Measurements from ENCODE around the gene AGAP1.

DNA sequence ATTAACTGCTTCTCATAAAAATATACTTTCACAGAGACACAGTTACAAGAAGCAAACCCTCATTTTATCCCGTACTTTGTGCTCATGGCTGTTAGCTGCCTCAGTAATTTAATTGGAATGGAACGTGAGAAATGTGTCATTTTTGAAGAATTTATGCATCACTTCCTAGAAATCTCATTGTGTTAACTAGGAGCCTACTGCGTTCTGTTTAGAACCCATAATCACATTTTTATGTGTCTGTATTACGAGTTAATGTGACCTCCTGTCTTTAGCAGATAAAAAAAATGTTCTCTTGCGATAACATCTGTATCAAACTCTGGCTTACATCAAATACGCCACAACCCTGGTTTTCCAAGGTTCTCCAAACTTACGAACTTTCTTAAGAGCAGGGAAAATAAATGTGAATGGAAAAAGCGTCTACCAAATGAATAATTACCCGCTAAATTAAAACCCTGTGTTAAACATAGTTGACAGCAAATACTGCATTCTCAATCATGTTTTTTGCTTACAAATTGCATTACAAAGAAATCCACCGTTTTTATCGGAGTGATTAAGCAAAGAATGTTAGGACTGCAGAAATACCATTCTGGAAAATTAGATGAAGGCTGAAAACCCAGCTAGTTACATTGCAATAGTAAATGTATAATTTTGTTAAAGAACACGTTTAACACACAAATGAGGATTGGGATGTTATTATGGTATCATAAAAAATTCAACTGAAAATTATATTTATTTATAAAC, 686.4 kb downstream of the AGAP1 start:
- TF ChIP-seq, protein P1, sequence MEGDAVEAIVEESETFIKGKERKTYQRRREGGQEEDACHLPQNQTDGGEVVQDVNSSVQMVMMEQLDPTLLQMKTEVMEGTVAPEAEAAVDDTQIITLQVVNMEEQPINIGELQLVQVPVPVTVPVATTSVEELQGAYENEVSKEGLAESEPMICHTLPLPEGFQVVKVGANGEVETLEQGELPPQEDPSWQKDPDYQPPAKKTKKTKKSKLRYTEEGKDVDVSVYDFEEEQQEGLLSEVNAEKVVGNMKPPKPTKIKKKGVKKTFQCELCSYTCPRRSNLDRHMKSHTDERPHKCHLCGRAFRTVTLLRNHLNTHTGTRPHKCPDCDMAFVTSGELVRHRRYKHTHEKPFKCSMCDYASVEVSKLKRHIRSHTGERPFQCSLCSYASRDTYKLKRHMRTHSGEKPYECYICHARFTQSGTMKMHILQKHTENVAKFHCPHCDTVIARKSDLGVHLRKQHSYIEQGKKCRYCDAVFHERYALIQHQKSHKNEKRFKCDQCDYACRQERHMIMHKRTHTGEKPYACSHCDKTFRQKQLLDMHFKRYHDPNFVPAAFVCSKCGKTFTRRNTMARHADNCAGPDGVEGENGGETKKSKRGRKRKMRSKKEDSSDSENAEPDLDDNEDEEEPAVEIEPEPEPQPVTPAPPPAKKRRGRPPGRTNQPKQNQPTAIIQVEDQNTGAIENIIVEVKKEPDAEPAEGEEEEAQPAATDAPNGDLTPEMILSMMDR (IDR thresholded peaks at IDR 0.05), result no peak
- no peak for TF ChIP-seq POLR2A (IDR thresholded peaks at IDR 0.05)

Measured in right lobe of liver (tissue), 4 donors.